ENCODE results near the gene RRBP1.

The RRBP1 gene

GRCh38 chr20:17634661-17635331, 47.2 kb downstream of the RRBP1 start:
- DNase-seq = peak; percentile 83

GRCh38 chr20:17633850-17634500, 48.1 kb downstream of the RRBP1 start:
- no peak for DNase-seq

GRCh38 chr20:17633221-17633849, 48.7 kb downstream of the RRBP1 start:
- DNase-seq = no peak

GRCh38 chr20:17631576-17632319, 50.3 kb downstream of the RRBP1 start:
- no peak for DNase-seq

- DNase-seq = no peak
Measured at GRCh38 chr20:17630806-17631195, 51.2 kb downstream of the RRBP1 start.

GRCh38 chr20:17630151-17630805, 51.8 kb downstream of the RRBP1 start:
- DNase-seq = no peak

- DNase-seq = no peak
Measured at GRCh38 chr20:17629678-17630089, 52.4 kb downstream of the RRBP1 start.

GRCh38 chr20:17629025-17629424, 53.0 kb downstream of the RRBP1 start:
- no peak for DNase-seq

GRCh38 chr20:17628101-17628841, 53.8 kb downstream of the RRBP1 start:
- DNase-seq = no peak

- peak; percentile 73 for DNase-seq
Measured at GRCh38 chr20:17627101-17627955, 54.7 kb downstream of the RRBP1 start.

- no peak for DNase-seq
Measured at GRCh38 chr20:17626217-17627007, 55.6 kb downstream of the RRBP1 start.

- no peak for DNase-seq
Measured at GRCh38 chr20:17625246-17626051, 56.6 kb downstream of the RRBP1 start.

GRCh38 chr20:17624551-17625245, 57.3 kb downstream of the RRBP1 start:
- no peak for DNase-seq

- DNase-seq = no peak
Measured at GRCh38 chr20:17624070-17624469, 58.0 kb downstream of the RRBP1 start.

- DNase-seq = no peak
Measured at GRCh38 chr20:17622851-17623508, 59.1 kb downstream of the RRBP1 start.

GRCh38 chr20:17622086-17622850, 59.8 kb downstream of the RRBP1 start:
- DNase-seq = no peak

- DNase-seq = no peak
Measured at GRCh38 chr20:17621229-17621968, 60.6 kb downstream of the RRBP1 start.

All from MV-4-11 (cell line).